Measurements from ENCODE around the gene SLC25A43.

GRCh38 chrX:119382606-119383005 lies 16.5 kb upstream of the SLC25A43 start:
- TF ChIP-seq, protein P1, sequence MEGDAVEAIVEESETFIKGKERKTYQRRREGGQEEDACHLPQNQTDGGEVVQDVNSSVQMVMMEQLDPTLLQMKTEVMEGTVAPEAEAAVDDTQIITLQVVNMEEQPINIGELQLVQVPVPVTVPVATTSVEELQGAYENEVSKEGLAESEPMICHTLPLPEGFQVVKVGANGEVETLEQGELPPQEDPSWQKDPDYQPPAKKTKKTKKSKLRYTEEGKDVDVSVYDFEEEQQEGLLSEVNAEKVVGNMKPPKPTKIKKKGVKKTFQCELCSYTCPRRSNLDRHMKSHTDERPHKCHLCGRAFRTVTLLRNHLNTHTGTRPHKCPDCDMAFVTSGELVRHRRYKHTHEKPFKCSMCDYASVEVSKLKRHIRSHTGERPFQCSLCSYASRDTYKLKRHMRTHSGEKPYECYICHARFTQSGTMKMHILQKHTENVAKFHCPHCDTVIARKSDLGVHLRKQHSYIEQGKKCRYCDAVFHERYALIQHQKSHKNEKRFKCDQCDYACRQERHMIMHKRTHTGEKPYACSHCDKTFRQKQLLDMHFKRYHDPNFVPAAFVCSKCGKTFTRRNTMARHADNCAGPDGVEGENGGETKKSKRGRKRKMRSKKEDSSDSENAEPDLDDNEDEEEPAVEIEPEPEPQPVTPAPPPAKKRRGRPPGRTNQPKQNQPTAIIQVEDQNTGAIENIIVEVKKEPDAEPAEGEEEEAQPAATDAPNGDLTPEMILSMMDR (IDR thresholded peaks at IDR 0.05) = no peak
- TF ChIP-seq POLR2A (IDR thresholded peaks at IDR 0.05) = no peak

Data from uterus (tissue), 2 donors.